K562 treated with DMSO at 1 percent for 24 hours (cell line): ENCODE data around the gene CSTF3. TPM values are rescaled to one million over a fixed set of nuclear protein-coding genes. Genes with fewer than 3 reads are reported as not detected.

Source experiments
- total RNA-seq: library from RNA; unstranded; fragments of 300-600 nt; gene quantifications from 2 replicates; pipeline ENCODE4 v1.2.3, GENCODE V29; 2022; ENCODE audit warnings: low read depth; ENCODE audit not compliant: insufficient read depth

The CSTF3 gene
- total RNA-seq, result 23.0 and 27.7 TPM in 2 replicates

GRCh38 chr11:33161120-33162005 lies at the start of gene CSTF3:
Gene CSTF3, minus strand, starts transcription at chr11:33161480. Its CDS starts 155 bp downstream, at chr11:33161325.

GRCh38 chr11:33039274-33040032 lies 121.8 kb downstream of the CSTF3 start, which contains the start of gene TCP11L1:
Gene TCP11L1, plus strand, starts transcription at chr11:33039572. Its CDS starts 4,202 bp downstream, at chr11:33043774.

Other genes with a start within 250 kb of the CSTF3 start
- gene DEPDC7, start 145.6 kb downstream of the CSTF3 start, total RNA-seq, result 5.0 and 5.4 TPM in 2 replicates
- gene TCP11L1, start 121.9 kb downstream of the CSTF3 start, total RNA-seq, result 5.5 and 6.3 TPM in 2 replicates
- 6.6 and 8.3 TPM in 2 replicates for gene HIPK3, start 95.9 kb upstream of the CSTF3 start, total RNA-seq
- not detected in 2 replicates for gene KIAA1549L, start 214.6 kb upstream of the CSTF3 start, total RNA-seq